ENCODE measurements around the gene NRIP1. TPM values are rescaled to one million over a fixed set of nuclear protein-coding genes. Genes with fewer than 3 reads are reported as not detected.

Gene NRIP1
- total and polyA plus RNA-seq, 9 of the 15 experiments (the other 6 are each of a cell fraction or from before 2014, with no cell fraction given): 4.3 to 42.8 (median 19.6) TPM

DNA sequence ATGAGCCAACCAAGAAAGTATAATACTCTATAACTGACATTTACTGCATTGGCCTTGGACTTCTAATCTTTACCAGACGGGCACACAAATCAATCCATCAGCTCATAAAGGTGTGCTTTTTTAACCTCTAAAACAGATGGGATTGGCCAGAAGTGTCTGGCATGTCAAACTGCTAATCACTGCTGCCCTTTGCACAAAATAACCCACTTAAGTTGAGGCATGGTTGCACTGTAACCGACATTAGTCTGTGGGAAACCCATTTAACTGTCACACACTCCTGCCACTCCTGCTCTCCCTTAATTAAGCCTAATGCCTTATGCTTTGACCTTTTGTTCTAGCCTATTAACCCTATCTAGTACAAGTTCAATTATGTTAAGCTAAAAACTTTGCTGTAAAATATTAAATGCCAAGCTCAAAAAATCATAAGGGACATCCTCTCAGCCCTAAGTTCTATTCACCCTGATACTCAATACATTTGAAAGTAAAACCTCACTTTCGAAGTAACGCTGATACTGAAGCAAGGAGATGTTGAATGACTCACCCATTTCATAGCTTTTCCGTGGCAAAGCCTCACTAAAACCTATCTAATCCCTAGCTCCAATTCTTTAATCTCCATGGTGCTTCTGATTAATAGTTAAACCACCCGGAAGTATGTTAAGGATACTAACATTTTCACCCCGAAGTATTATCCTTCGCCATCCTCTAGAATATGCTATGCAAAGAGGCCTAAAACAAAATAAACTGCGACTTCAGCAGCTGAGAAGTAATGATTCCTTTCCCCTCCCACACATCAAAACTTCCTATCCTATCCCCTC, 12.9 kb downstream of the NRIP1 start (continued):
- 0 out of 2 replicates have a peak, but pooled peaks have one; percentile 15 for TF ChIP-seq JUN (IDR thresholded peaks at IDR 0.05; ENCODE audit: borderline replicate concordance, low read depth, low read length)
- no peak for TF ChIP-seq JUN (CRISPR knock-in tag; IDR thresholded peaks at IDR 0.05; ENCODE audit: borderline replicate concordance)
- no peak for TF ChIP-seq YY1 (IDR thresholded peaks at IDR 0.05; ENCODE audit: borderline replicate concordance in 1 of 3, control insufficient read depth in 1 of 3, extremely low read depth in 1 of 3, insufficient read depth in 3 of 3, insufficient read length in 1 of 3, insufficient replicate concordance in 2 of 3, low read depth in 1 of 3, low read length in 2 of 3)
- peak; percentile 76 for TF ChIP-seq ATF3 (IDR thresholded peaks at IDR 0.05)
- no peak for TF ChIP-seq ATF3 (CRISPR knock-in tag; conservative IDR thresholded peaks at IDR 0.05)
- 0 out of 2 replicates have a peak, but pooled peaks have one; percentile 35 for TF ChIP-seq DPF2 (IDR thresholded peaks at IDR 0.05)

DNA sequence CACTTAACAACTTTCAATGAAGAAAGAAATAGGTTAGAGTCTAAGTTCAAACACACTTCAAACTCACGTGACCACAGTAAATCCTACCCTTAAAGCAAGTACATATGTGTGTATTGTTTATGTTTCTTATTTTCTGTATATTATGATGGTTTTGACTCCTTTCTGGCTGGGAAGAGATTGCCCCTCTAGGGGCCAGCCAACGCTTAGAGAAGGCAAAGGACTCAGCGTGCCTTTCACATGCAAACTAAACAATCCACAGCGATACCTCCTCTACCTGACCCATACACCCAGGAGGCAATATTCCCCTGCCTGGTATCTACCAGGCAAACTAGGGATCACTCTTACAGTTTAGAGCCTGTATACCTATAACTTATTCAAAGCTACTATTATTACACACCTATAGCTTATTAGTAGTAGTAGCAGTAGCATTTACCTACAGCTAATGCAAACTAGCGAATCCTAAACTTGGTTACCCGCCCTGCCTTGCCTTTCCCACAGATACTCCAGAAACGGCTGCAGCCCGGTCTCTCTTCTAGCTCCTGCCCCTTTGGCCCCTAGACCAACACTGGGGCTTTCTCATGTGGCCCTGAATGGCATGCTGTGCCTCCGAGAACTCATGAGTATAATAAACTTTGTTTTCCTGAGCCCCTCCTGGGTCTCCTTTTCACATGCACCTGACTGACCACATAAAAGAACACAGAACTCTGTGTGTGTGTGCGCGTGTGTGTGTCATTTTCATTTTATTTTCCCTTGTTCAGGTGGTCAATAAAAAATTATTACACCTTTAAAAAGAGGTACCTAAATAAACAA, 14.0 kb downstream of the NRIP1 start:
- Histone ChIP-seq H3K27ac (ENCODE audit: extremely low read depth, low read depth, low read length) (no peak overlapping the region), H4K20me1 (replicated peaks; ENCODE audit: control insufficient read depth, insufficient read depth, low read length) (no peaks in the 10 kb centered on the region)
- TF ChIP-seq ZNF23 (CRISPR knock-in tag; IDR thresholded peaks at IDR 0.05): no peak
- TF ChIP-seq ZNF175 (CRISPR knock-in tag; IDR thresholded peaks at IDR 0.05; ENCODE audit: low read depth): no peak
- no peak for TF ChIP-seq ZNF75A (CRISPR knock-in tag; IDR thresholded peaks at IDR 0.05)
- TF ChIP-seq SMAD4 (CRISPR knock-in tag; conservative IDR thresholded peaks at IDR 0.05): no peak
- no peak for TF ChIP-seq CTCF (IDR thresholded peaks at IDR 0.05 in 2 of 3, conservative IDR thresholded peaks at IDR 0.05 in 1 of 3; ENCODE audit: insufficient read depth in 2 of 3, low read depth in 1 of 3, low read length in 3 of 3)
- TF ChIP-seq SRSF9 (IDR thresholded peaks at IDR 0.05; ENCODE audit: borderline replicate concordance, low read depth, low read length): no peak
- no peak for TF ChIP-seq ZNF324 (CRISPR knock-in tag; IDR thresholded peaks at IDR 0.05)
- no peak for TF ChIP-seq HMG20A (CRISPR knock-in tag; conservative IDR thresholded peaks at IDR 0.05)
- TF ChIP-seq PHTF2 (CRISPR knock-in tag; IDR thresholded peaks at IDR 0.05): no peak
- TF ChIP-seq EP400 (IDR thresholded peaks at IDR 0.05): no peak
- TF ChIP-seq ZNF444 (CRISPR knock-in tag; IDR thresholded peaks at IDR 0.05): no peak

More for the DNA sequence above, 14.0 kb downstream of the NRIP1 start:
- intact Hi-C loops (cut with micrococcal nuclease): no loop called here
- in situ Hi-C loops (cut with MboI): no loop called here
- ATAC-seq: peak; percentile 12; the same call in 2 of the 3 replicates
- Histone ChIP-seq H3K9ac (ENCODE audit: insufficient read depth in 1 of 2, low read depth in 2 of 2, low read length in 2 of 2) (no peak overlapping the region), H3K27me3 (ENCODE audit: control insufficient read depth in 2 of 2, insufficient read depth in 2 of 2, low read length in 2 of 2) (no peaks in the 10 kb centered on the region), H3K9me1 (ENCODE audit: control insufficient read depth, insufficient read depth, low read length) (no peaks in the 10 kb centered on the region), H3K4me1 (replicated peaks in 1 of 2; ENCODE audit: control insufficient read depth in 2 of 2, insufficient read depth in 2 of 2, low read length in 2 of 2) (peaks cover 0 to 10% of the 10 kb centered on the region in 2 experiments; a peak in 2 of 5 replicates), H3K79me2 (ENCODE audit: control insufficient read depth, insufficient read depth, low read length) (peaks cover 98% of the 10 kb centered on the region), H3K4me2 (ENCODE audit: insufficient read depth, low read length) (no peak overlapping the region), H2AFZ (ENCODE audit: low read depth, low read length) (no peak overlapping the region), H3K4me3 (no peak overlapping the region), H3K36me3 (ENCODE audit: control insufficient read depth, insufficient read depth, low read length) (no peaks in the 10 kb centered on the region), H3K9me3 (replicated peaks; ENCODE audit: control insufficient read depth, insufficient read depth, low read depth, low read length) (no peaks in the 10 kb centered on the region; the same call in 1 of the 2 replicates)
- ChIA-PET POLR2A (interaction anchor here (1.2 kb wide), 1 partner anchor 16 kb away, joined by 4 read pairs; no protein-coding TSS in a partner anchor), CTCF (ENCODE audit: low intra/inter-chr PET ratio) (no interaction called here)
- 88% methylated on average over 11 of the region's 11 CpGs for WGBS (ENCODE audit: insufficient coverage, low coverage, missing lambda C conversion rate)
- BruUV-seq (replicated peaks): no TSS peak
- FAIRE-seq: no peak
- DNase-seq (ENCODE audit: extremely low read depth in 1 of 4, low spot score in 3 of 4): no peak

Data from K562 (cell line).